Subcutaneous abdominal adipose tissue (tissue), 5 donors: ENCODE results near the gene FBXO9.
A peak's percentile ranks its signal among the peaks of the same experiment; 100 is the strongest.
"Not testable (repeated sequence)": the region's sequence is repeated elsewhere in the genome, so short reads cannot be mapped to it uniquely, and the experiment has no call there.

Experiments
- H3K27ac ChIP-seq: one replicate; pipeline ENCODE4 v1.7.0; 2013; ENCODE audit warnings: low read depth, mild to moderate bottlenecking, inconsistent platforms, low read length, moderate library complexity
- H3K27me3 ChIP-seq, 5 donors: one replicate each; pipeline ENCODE4 v1.7.0; 2013; ENCODE audit warnings: low read length in 5 of 5, inconsistent platforms in 1 of 5; ENCODE audit not compliant: control insufficient read depth in 5 of 5, insufficient read depth in 4 of 5
- H3K36me3 ChIP-seq, 5 donors: one replicate each; pipeline ENCODE4 v1.7.0; 2013; ENCODE audit warnings: low read length in 5 of 5; ENCODE audit not compliant: control insufficient read depth in 5 of 5, insufficient read depth in 5 of 5
- H3K4me1 ChIP-seq, 5 donors: one replicate each; pipeline ENCODE4 v1.7.0; 2013; ENCODE audit warnings: low read length in 5 of 5, mild to moderate bottlenecking in 3 of 5, moderate library complexity in 1 of 5; ENCODE audit not compliant: control insufficient read depth in 5 of 5, insufficient read depth in 5 of 5
- H3K4me3 ChIP-seq, 5 donors: one replicate each; pipeline ENCODE4 v1.7.0; 2013; ENCODE audit warnings: low read length in 5 of 5, low read depth in 1 of 5
- H3K9ac ChIP-seq, 5 donors: one replicate each; pipeline ENCODE4 v1.7.0; 2013; ENCODE audit warnings: low read length in 5 of 5, mild to moderate bottlenecking in 4 of 5, moderate library complexity in 3 of 5
- H3K9me3 ChIP-seq, 5 donors: one replicate each; pipeline ENCODE4 v1.7.0; 2013; ENCODE audit warnings: low read length in 5 of 5; ENCODE audit not compliant: control insufficient read depth in 5 of 5
- donor health status: healthy.
- donor health status: healthy.
- donor health status: healthy.
- donor health status: healthy.
- donor health status: healthy.

The FBXO9 gene

GRCh38 chr6:53058388-53059195, 6.6 kb upstream of the FBXO9 start:
- H3K27ac ChIP-seq, result no peak overlapping the region
- peak overlapping the region in 3 of 5 donors; percentile 13 to 25 (median 19) for H3K4me3 ChIP-seq
- H3K4me1 ChIP-seq, result peaks cover 4 to 51% (median 39%) of the 10 kb centered on the region in 5 donors
- peak overlapping the region in 1 of 5 donors; percentile 16 for H3K9ac ChIP-seq
- H3K9me3 ChIP-seq, result no peaks in the 10 kb centered on the region
- no peaks in the 10 kb centered on the region for H3K27me3 ChIP-seq
- peaks cover 0 to 3% (median 0%) of the 10 kb centered on the region in 5 donors for H3K36me3 ChIP-seq

DNA sequence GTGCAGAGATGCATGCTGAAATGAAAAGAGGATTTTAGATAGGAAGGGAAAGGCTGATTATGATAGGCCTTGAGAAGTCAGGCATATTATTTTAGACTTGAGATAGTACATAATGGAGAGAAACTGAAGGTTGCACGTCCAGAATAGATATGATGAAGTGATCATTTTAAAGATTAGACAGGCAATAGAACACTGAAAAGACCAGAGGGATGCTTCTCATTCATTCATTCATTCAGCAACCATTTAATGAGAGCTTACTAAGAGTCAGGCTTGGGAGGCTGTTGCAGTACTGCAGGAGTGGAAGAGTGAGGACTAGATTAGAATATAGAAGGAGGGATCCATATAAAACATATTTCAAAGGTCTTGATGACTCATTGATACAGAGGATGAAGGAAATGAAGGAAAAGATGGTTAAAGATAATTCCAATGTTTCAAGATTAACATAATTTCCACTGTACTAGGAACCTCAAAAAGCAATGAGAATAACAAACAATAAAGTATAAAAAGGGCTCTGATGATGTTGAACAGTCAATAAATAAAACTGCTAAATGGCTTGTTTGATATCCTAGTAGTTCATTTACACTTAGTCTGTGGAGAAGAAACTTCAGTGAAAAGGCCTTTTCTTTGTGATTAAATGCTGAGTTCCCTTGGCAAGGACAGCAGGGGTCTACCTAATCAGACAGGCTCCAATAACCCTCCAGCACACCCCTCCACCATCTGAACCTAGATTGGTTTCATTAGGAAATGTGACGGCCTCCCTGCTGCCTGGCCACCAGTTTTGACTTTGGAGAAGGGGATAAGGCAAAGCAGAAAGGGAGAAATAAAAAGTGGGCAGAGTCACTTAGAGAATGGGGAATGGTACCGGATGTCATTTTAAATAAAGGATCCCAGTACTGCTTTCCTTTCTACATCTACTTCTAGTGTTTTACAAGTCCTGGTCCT, 5.3 kb upstream of the FBXO9 start:
- H3K4me3 ChIP-seq, result peak overlapping the region; percentile 72 to 88 (median 82)
- H3K36me3 ChIP-seq, result peaks cover 0 to 3% (median 0%) of the 10 kb centered on the region in 5 donors
- H3K27ac ChIP-seq, result peak overlapping the region; percentile 94
- no peaks in the 10 kb centered on the region for H3K9me3 ChIP-seq
- no peaks in the 10 kb centered on the region for H3K27me3 ChIP-seq
- H3K9ac ChIP-seq, result peak overlapping the region; percentile 81 to 93 (median 91)
- H3K4me1 ChIP-seq, result peaks cover 4 to 51% (median 46%) of the 10 kb centered on the region in 5 donors

DNA sequence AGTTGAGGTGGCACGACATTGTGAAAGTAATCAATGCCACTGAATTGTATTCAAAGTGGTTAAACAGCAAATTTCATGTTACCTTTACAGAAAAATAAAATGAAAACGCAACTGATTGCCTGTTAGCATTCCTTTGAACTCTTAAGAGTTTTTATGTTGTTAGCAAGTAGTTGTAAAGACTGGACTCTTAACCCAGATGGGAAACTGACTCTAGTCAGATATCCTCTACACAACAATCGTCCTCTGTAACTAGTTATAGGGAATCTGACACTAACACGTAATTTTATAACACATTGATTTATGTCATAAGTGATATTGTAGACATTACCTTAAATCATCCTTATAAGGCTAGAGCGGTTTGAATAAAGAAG, 3.0 kb upstream of the FBXO9 start:
- H3K4me1 ChIP-seq, result peaks cover 4 to 54% (median 52%) of the 10 kb centered on the region in 5 donors
- H3K27ac ChIP-seq, result peak overlapping the region; percentile 94
- H3K27me3 ChIP-seq, result no peaks in the 10 kb centered on the region
- peak overlapping the region; percentile 70 to 88 (median 82) for H3K4me3 ChIP-seq
- peaks cover 0 to 3% (median 0%) of the 10 kb centered on the region in 5 donors for H3K36me3 ChIP-seq
- H3K9me3 ChIP-seq, result no peaks in the 10 kb centered on the region
- H3K9ac ChIP-seq, result peak overlapping the region; percentile 12 to 93 (median 91)

- H3K27ac ChIP-seq, H3K27me3 ChIP-seq, H3K36me3 ChIP-seq, H3K9me3 ChIP-seq: not testable (repeated sequence)
- H3K4me3 ChIP-seq, result peak overlapping the region in 3 of 5 donors; percentile 74 to 99 (median 93)
- H3K4me1 ChIP-seq, result peaks cover 4 to 57% (median 51%) of the 10 kb centered on the region in 5 donors
- peak overlapping the region in 1 of 5 donors; percentile 35 for H3K9ac ChIP-seq
Observed at GRCh38 chr6:53064255-53064654, 949 bp upstream of the FBXO9 start.

DNA sequence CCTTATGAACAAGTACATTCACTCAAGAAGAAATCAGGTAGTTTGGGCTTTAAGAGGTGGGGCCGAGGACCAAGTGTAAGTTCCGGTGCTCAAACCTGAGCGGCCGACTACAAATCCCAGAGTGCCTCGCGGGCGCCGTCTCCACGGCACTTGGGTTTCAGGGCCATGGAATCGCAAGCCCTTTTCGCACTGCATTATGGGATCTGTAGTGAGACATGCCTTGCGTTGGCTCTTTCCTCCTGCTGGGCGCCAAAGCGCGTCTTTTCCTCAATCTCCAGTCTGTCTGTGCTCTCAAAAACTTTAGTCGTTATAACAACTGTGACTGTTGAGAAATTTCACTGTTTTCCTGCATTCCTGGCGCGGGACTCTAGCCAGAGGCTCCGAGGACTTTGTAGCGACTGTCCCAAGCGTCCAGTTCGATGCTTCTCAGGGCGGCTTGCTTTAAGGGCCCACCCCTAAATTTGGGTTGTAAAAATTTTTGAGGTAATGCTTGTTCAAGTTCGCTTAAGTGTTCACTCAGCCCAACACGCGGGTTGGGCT, 408 bp upstream of the FBXO9 start:
- H3K4me3 ChIP-seq, result peak overlapping the region; percentile 74 to 99 (median 93)
- no peaks in the 10 kb centered on the region for H3K27me3 ChIP-seq
- peak overlapping the region; percentile 80 to 94 (median 87) for H3K9ac ChIP-seq
- H3K36me3 ChIP-seq, result peaks cover 0 to 4% (median 0%) of the 10 kb centered on the region in 5 donors
- peak overlapping the region; percentile 93 for H3K27ac ChIP-seq
- H3K9me3 ChIP-seq, result no peaks in the 10 kb centered on the region
- peaks cover 0 to 51% (median 45%) of the 10 kb centered on the region in 5 donors for H3K4me1 ChIP-seq

- Histone ChIP-seq H3K9ac (peak overlapping the region; percentile 80 to 94 (median 92)), H3K9me3 (no peaks in the 10 kb centered on the region), H3K27me3 (no peaks in the 10 kb centered on the region), H3K4me1 (peaks cover 0 to 42% (median 35%) of the 10 kb centered on the region in 5 donors), H3K27ac (peak overlapping the region; percentile 93), H3K4me3 (peak overlapping the region; percentile 74 to 99 (median 92)), H3K36me3 (peaks cover 0 to 4% (median 0%) of the 10 kb centered on the region in 5 donors)
Observed at GRCh38 chr6:53066077-53066417, 843 bp downstream of the FBXO9 start.

GRCh38 chr6:53066874-53067706, 1.9 kb downstream of the FBXO9 start:
- Histone ChIP-seq H3K4me3 (peak overlapping the region in 1 of 5 donors; percentile 99), H3K9ac (peak overlapping the region; percentile 80 to 94 (median 92)), H3K27ac (peak overlapping the region; percentile 93), H3K36me3 (peaks cover 0 to 8% (median 3%) of the 10 kb centered on the region in 5 donors), H3K27me3 (no peaks in the 10 kb centered on the region), H3K4me1 (peaks cover 0 to 39% (median 32%) of the 10 kb centered on the region in 5 donors), H3K9me3 (no peaks in the 10 kb centered on the region)

- peaks cover 0 to 35% (median 29%) of the 10 kb centered on the region in 5 donors for H3K4me1 ChIP-seq
- peak overlapping the region in 2 of 5 donors; percentile 87 to 94 for H3K9ac ChIP-seq
- H3K27ac ChIP-seq, result peak overlapping the region; percentile 93
- H3K4me3 ChIP-seq, result no peak overlapping the region
- H3K36me3 ChIP-seq, result peaks cover 0 to 13% (median 8%) of the 10 kb centered on the region in 5 donors
- H3K27me3 ChIP-seq, result no peaks in the 10 kb centered on the region
- no peaks in the 10 kb centered on the region for H3K9me3 ChIP-seq
Observed at GRCh38 chr6:53067849-53068361, 2.7 kb downstream of the FBXO9 start.

- Histone ChIP-seq H3K9me3 (no peaks in the 10 kb centered on the region), H3K4me3 (no peak overlapping the region), H3K27ac (no peak overlapping the region), H3K9ac (no peak overlapping the region), H3K4me1 (peaks cover 0 to 33% (median 24%) of the 10 kb centered on the region in 5 donors), H3K27me3 (no peaks in the 10 kb centered on the region), H3K36me3 (peaks cover 13 to 27% (median 19%) of the 10 kb centered on the region in 5 donors)
Observed at GRCh38 chr6:53069427-53069826, 4.2 kb downstream of the FBXO9 start.
